HG03460 (cell line): ENCODE data around the gene EXOC2.
"Not testable (repeated sequence)": the region's sequence is repeated elsewhere in the genome, so short reads cannot be mapped to it uniquely, and the experiment has no call there.

Experiments used
- ATAC-seq: cut with Tn5 transposase; IDR thresholded peaks from one replicate; pipeline ENCODE4 v1.9.1; 2021; ENCODE audit not compliant: unreplicated experiment

EXOC2 gene

GRCh38 chr6:593139-593906 lies 99.6 kb downstream of the EXOC2 start:
- ATAC-seq: no peak

GRCh38 chr6:589090-589489 lies 103.8 kb downstream of the EXOC2 start:
- ATAC-seq: no peak

- no peak for ATAC-seq
Observed at GRCh38 chr6:586553-586952, 106.4 kb downstream of the EXOC2 start.

- no peak for ATAC-seq
Observed at GRCh38 chr6:583635-584034, 109.3 kb downstream of the EXOC2 start.

GRCh38 chr6:583116-583515 lies 109.8 kb downstream of the EXOC2 start:
- ATAC-seq: no peak

GRCh38 chr6:582370-582769 lies 110.6 kb downstream of the EXOC2 start:
- no peak for ATAC-seq

- no peak for ATAC-seq
Observed at GRCh38 chr6:579339-579738, 113.6 kb downstream of the EXOC2 start.

- no peak for ATAC-seq
Observed at GRCh38 chr6:572596-573265, 120.2 kb downstream of the EXOC2 start.

GRCh38 chr6:571892-572291 lies 121.0 kb downstream of the EXOC2 start:
- no peak for ATAC-seq

GRCh38 chr6:570825-571224 lies 122.1 kb downstream of the EXOC2 start:
- no peak for ATAC-seq

GRCh38 chr6:568954-569523 lies 123.9 kb downstream of the EXOC2 start:
- ATAC-seq: no peak

- no peak for ATAC-seq
Observed at GRCh38 chr6:568085-568484, 124.9 kb downstream of the EXOC2 start.

GRCh38 chr6:563863-564262 lies 129.1 kb downstream of the EXOC2 start:
- no peak for ATAC-seq

GRCh38 chr6:562052-562676 lies 130.8 kb downstream of the EXOC2 start:
- ATAC-seq: no peak

- ATAC-seq: not testable (repeated sequence)
Observed at GRCh38 chr6:561335-561734, 131.6 kb downstream of the EXOC2 start.

GRCh38 chr6:558959-559358 lies 134.0 kb downstream of the EXOC2 start:
- ATAC-seq: no peak

- no peak for ATAC-seq
Observed at GRCh38 chr6:558089-558488, 134.8 kb downstream of the EXOC2 start.

- no peak for ATAC-seq
Observed at GRCh38 chr6:551829-552350, 141.0 kb downstream of the EXOC2 start.

- no peak for ATAC-seq
Observed at GRCh38 chr6:551405-551804, 141.5 kb downstream of the EXOC2 start.

- no peak for ATAC-seq
Observed at GRCh38 chr6:549906-550305, 143.0 kb downstream of the EXOC2 start.

GRCh38 chr6:548517-548916 lies 144.4 kb downstream of the EXOC2 start:
- no peak for ATAC-seq

- ATAC-seq: no peak
Observed at GRCh38 chr6:548091-548490, 144.8 kb downstream of the EXOC2 start.
